GM13976 (cell line): ENCODE measurements around the gene TMPRSS11D.

Experiments used
- DNase-seq: peaks from one replicate; pipeline ENCODE4 v3.0.0; 2012; ENCODE audit warnings: low spot score
- CTCF ChIP-seq: IDR thresholded peaks from 2 replicates; pipeline ENCODE4 v1.5.1; 2012; ENCODE audit warnings: borderline replicate concordance, mild to moderate bottlenecking; ENCODE audit not compliant: insufficient read depth; ENCODE audit errors: extremely low read depth, missing control alignments, control extremely low read depth
- in situ Hi-C: fragments of 300-500 bp; cut with MboI; formaldehyde crosslinking; loops from one replicate; pipeline ENCODE4 v1.12.0; 2022; ENCODE audit warnings: low sequenced_read_pairs, mixed read lengths, inconsistent platforms; ENCODE audit not compliant: unreplicated experiment

TMPRSS11D gene

GRCh38 chr4:67796810-67797209 lies 87.0 kb downstream of the TMPRSS11D start:
- DNase-seq, result no peak
- in situ Hi-C loops, result no loop called here
- no peak for TF ChIP-seq CTCF

- no peak for TF ChIP-seq CTCF
- DNase-seq, result no peak
Measured at GRCh38 chr4:67790721-67791120, 93.1 kb downstream of the TMPRSS11D start.

GRCh38 chr4:67787311-67787710 lies 96.5 kb downstream of the TMPRSS11D start:
- in situ Hi-C loops, result no loop called here
- DNase-seq, result no peak
- no peak for TF ChIP-seq CTCF

More at GRCh38 chr4:67790721-67791120, 93.1 kb downstream of the TMPRSS11D start:
- in situ Hi-C loops, result no loop called here

GRCh38 chr4:67785528-67785927 lies 98.3 kb downstream of the TMPRSS11D start:
- no peak for TF ChIP-seq CTCF
- in situ Hi-C loops, result no loop called here
- DNase-seq, result no peak

- no peak for TF ChIP-seq CTCF
- in situ Hi-C loops, result no loop called here
- DNase-seq, result no peak
Measured at GRCh38 chr4:67779631-67780030, 104.2 kb downstream of the TMPRSS11D start.

GRCh38 chr4:67776746-67777145 lies 107.1 kb downstream of the TMPRSS11D start:
- DNase-seq, result no peak
- no peak for TF ChIP-seq CTCF
- in situ Hi-C loops, result no loop called here
